ENCODE measurements around the gene PRPF38A.

Gene PRPF38A

DNA sequence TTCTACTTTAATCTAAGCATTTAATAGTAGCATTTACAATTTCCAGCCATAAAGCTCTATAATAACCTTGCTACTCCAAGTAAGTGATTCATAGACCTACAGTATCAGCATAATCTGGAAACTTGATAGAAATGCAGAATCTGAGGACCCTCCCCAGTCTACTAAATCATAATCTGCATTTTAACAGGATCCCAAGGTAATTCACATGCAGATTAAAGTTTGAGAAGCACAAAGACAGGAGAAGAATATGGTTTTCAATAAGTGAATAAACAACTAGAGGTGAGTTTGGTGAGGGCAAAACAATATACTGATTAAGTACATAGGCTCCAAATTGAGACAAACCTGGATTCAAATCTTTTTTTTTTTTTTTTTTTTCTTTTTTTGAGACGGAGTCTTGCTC is 57.4 kb downstream of the PRPF38A start:
- no peak for DNase-seq (ENCODE audit: low spot score)

- no peak for DNase-seq (ENCODE audit: low spot score)
These were observed 59.5 kb downstream of the PRPF38A start for GRCh38 chr1:52463891-52464290.

- DNase-seq (ENCODE audit: low spot score): no peak
These were observed 64.7 kb downstream of the PRPF38A start for GRCh38 chr1:52469108-52469507.

All from NAMALWA (cell line).